ENCODE measurements around the gene CPTP.

The CPTP gene

DNA sequence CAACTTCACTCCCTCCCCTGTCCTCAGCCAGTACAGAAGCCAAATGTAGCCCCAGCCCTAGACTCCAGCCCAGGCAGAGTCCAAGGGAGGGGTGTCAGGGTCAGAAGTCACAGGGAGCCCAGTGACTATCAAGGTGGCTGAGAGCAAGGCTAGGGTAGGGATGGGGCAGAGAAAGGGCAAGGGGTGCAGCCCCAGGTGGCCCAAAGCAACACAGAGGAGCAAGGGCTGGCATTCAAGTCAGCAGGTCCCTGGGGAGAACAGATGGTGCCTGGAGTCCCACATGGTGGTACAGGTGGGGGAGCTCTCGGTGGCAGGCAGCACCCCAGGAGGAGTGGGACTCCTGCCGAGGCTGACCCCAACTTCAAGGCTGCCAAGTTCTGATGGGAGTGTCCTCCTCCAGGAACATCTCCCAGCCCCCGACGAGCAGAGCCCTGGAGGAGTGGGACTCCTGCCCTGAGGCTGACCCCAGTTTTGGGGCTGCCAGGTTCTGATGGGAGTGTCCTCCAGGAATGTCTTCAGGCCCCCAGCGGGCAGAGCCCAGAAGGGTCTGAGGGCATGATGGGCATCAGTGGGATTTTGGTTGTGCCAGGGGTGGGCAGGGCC is 28.3 kb downstream of the CPTP start:
- Histone ChIP-seq H2AFZ (ENCODE audit: low read length) (no peak overlapping the region), H3K4me1 (ENCODE audit: insufficient read depth, low read length, poor library complexity, severe bottlenecking) (peaks cover 6% of the 10 kb centered on the region), H3K36me3 (ENCODE audit: insufficient read depth, low read length) (no peaks in the 10 kb centered on the region), H3K27me3 (ENCODE audit: insufficient read depth, low read length, poor library complexity, severe bottlenecking) (no peaks in the 10 kb centered on the region), H3K9ac (ENCODE audit: low read depth, low read length, poor library complexity, severe bottlenecking) (no peak overlapping the region), H3K79me2 (ENCODE audit: insufficient read depth, low read length) (peaks cover 10% of the 10 kb centered on the region; the same call in 1 of the 2 replicates), H3K9me3 (ENCODE audit: insufficient read depth, low read depth, low read length) (no peaks in the 10 kb centered on the region), H4K20me1 (ENCODE audit: insufficient read depth, low read length, poor library complexity, severe bottlenecking) (peaks cover 3% of the 10 kb centered on the region), H3K4me2 (ENCODE audit: low read depth, low read length, poor library complexity, severe bottlenecking) (no peak overlapping the region), H3K4me3 (ENCODE audit: low read length, poor library complexity, severe bottlenecking) (no peak overlapping the region), H3F3A (ENCODE audit: low read depth) (no peaks in the 10 kb centered on the region), H3K9me2 (replicated peaks; ENCODE audit: low read depth, low read length) (no peaks in the 10 kb centered on the region)
- no peak for TF ChIP-seq EZH2phosphoT487 (IDR thresholded peaks at IDR 0.05; ENCODE audit: borderline replicate concordance)
- TF ChIP-seq, protein P1, sequence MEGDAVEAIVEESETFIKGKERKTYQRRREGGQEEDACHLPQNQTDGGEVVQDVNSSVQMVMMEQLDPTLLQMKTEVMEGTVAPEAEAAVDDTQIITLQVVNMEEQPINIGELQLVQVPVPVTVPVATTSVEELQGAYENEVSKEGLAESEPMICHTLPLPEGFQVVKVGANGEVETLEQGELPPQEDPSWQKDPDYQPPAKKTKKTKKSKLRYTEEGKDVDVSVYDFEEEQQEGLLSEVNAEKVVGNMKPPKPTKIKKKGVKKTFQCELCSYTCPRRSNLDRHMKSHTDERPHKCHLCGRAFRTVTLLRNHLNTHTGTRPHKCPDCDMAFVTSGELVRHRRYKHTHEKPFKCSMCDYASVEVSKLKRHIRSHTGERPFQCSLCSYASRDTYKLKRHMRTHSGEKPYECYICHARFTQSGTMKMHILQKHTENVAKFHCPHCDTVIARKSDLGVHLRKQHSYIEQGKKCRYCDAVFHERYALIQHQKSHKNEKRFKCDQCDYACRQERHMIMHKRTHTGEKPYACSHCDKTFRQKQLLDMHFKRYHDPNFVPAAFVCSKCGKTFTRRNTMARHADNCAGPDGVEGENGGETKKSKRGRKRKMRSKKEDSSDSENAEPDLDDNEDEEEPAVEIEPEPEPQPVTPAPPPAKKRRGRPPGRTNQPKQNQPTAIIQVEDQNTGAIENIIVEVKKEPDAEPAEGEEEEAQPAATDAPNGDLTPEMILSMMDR (conservative IDR thresholded peaks at IDR 0.05; ENCODE audit: low read length): no peak

DNA sequence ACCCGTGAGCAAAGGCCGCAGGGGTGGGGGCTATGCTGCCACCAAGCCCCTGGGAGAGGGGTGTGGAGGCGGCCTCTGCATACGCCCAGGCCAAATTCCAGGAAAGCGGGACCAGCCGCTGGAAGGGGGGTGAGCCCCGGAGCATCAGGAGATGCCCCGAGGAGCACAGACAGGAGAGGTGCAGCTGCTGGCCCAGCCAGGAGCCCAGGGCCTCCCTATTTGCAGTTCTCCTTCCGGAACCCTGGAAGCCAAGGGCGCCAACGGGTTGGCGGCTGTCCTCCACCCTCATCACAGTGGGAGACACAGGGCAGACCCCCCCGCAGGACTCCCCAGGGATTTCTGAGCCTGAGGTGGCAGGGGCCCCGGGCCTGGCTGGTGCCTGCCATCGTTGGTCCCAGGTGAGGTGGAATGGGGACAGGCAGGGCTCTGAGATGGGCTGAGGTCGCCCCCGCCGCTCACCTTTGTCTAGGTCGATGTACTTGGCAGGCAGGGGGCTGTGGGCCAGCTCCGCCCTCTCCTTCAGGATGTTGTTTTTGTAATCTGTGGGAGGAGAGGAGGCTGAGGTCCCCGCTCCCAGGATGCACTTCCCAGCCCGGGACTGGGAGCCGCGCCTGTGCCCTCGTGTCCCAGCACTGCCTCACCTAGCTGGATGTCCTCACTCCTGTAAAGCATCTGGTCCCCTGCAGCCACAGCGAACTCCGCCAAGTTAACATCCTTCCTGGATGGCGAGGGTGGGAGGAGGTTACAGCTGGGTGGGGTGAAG is 29.0 kb downstream of the CPTP start:
- no peaks in the 10 kb centered on the region for H3K27me3 ChIP-seq (ENCODE audit: insufficient read depth, low read length, poor library complexity, severe bottlenecking)
- H3K36me3 ChIP-seq (ENCODE audit: insufficient read depth, low read length): no peaks in the 10 kb centered on the region
- no peak overlapping the region for H3K4me3 ChIP-seq (ENCODE audit: low read length, poor library complexity, severe bottlenecking)
- H2AFZ ChIP-seq (ENCODE audit: low read length): no peak overlapping the region
- TF ChIP-seq EZH2phosphoT487 (IDR thresholded peaks at IDR 0.05; ENCODE audit: borderline replicate concordance): no peak
- TF ChIP-seq, protein P1 (conservative IDR thresholded peaks at IDR 0.05; ENCODE audit: low read length): no peak
- no peaks in the 10 kb centered on the region for H3K4me1 ChIP-seq (ENCODE audit: insufficient read depth, low read length, poor library complexity, severe bottlenecking)
- H3K9ac ChIP-seq (ENCODE audit: low read depth, low read length, poor library complexity, severe bottlenecking): no peak overlapping the region
- H3F3A ChIP-seq (ENCODE audit: low read depth): no peaks in the 10 kb centered on the region
- no peaks in the 10 kb centered on the region for H3K9me3 ChIP-seq (ENCODE audit: insufficient read depth, low read depth, low read length)
- no peaks in the 10 kb centered on the region for H4K20me1 ChIP-seq (ENCODE audit: insufficient read depth, low read length, poor library complexity, severe bottlenecking)
- H3K9me2 ChIP-seq (replicated peaks; ENCODE audit: low read depth, low read length): no peaks in the 10 kb centered on the region
- H3K4me2 ChIP-seq (ENCODE audit: low read depth, low read length, poor library complexity, severe bottlenecking): no peak overlapping the region
- peaks cover 3% of the 10 kb centered on the region; the same call in 1 of the 2 replicates for H3K79me2 ChIP-seq (ENCODE audit: insufficient read depth, low read length)

DNA sequence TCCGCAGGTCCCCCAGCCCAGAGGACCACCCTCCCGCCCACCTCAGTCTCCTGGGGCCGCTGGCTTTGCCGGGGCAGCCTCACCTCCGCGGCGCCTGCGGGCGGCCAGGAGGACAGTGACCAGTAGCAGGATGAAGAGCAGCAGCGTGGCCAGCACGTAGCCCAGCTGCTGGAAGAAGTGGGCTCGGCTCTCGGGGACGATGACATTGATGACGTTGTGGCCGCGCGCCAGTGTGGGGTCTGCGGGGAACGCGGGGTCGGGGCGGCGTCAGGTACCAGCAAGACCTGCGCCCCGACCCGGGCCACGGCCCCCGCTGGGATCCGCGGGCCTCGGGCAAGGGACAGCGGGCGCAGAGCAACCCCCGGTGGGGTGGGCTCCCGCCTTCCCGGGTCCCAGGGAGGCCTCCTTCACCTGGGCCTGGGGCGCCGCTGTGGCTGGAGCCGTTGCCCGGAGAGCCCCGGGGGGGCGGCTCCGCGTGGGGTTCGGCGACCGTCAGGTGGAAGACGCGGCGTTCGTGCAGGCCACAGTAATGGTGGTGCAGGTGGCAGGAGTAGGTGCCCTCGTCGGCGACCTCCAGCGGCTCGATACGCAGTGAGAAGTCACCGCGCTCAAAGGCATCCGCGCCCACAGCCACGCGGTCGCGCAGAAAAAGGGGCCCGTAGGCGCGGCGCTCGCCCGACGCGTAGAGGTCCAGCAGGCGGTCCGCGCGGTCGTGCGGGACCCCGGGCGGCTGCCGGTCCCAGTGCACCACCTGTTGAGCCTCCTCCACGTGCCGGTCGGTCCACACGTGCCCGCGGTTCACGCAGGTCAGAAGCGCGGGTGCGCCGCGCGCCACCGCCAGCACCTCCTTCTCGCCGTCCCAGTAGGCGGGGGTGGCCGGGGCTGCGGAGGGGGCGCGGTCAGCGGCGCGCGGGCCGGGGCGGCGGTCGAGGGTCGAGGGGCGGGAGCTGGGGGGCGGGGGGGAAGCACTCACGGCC is 30.0 kb downstream of the CPTP start:
- Histone ChIP-seq H3K9me2 (replicated peaks; ENCODE audit: low read depth, low read length) (no peaks in the 10 kb centered on the region), H3K4me1 (ENCODE audit: insufficient read depth, low read length, poor library complexity, severe bottlenecking) (no peaks in the 10 kb centered on the region), H3K4me2 (ENCODE audit: low read depth, low read length, poor library complexity, severe bottlenecking) (no peak overlapping the region), H3K79me2 (ENCODE audit: insufficient read depth, low read length) (no peaks in the 10 kb centered on the region), H4K20me1 (ENCODE audit: insufficient read depth, low read length, poor library complexity, severe bottlenecking) (no peaks in the 10 kb centered on the region), H2AFZ (ENCODE audit: low read length) (no peak overlapping the region), H3F3A (ENCODE audit: low read depth) (no peaks in the 10 kb centered on the region), H3K9ac (ENCODE audit: low read depth, low read length, poor library complexity, severe bottlenecking) (no peak overlapping the region), H3K27me3 (ENCODE audit: insufficient read depth, low read length, poor library complexity, severe bottlenecking) (no peaks in the 10 kb centered on the region), H3K9me3 (ENCODE audit: insufficient read depth, low read depth, low read length) (no peaks in the 10 kb centered on the region), H3K36me3 (ENCODE audit: insufficient read depth, low read length) (no peaks in the 10 kb centered on the region), H3K4me3 (ENCODE audit: low read length, poor library complexity, severe bottlenecking) (no peak overlapping the region)
- TF ChIP-seq EZH2phosphoT487 (IDR thresholded peaks at IDR 0.05; ENCODE audit: borderline replicate concordance): no peak
- TF ChIP-seq, protein P1 (conservative IDR thresholded peaks at IDR 0.05; ENCODE audit: low read length): no peak
